ENCODE measurements around the gene ABHD8. TPM values are rescaled to one million over a fixed set of nuclear protein-coding genes. Genes with fewer than 3 reads are reported as not detected.

Gene ABHD8
- total and polyA plus RNA-seq, 2 of the 4 experiments (the other 2 are of a cell fraction): 3.9 to 10.2 TPM

GRCh38 chr19:17324357-17325114 lies 21.3 kb upstream of the ABHD8 start:
- H4K91ac ChIP-seq (ENCODE audit: insufficient read depth, low read depth, low read length): no peak overlapping the region
- H2AK9ac ChIP-seq (replicated peaks; ENCODE audit: low read depth, low read length, poor library complexity): no peak overlapping the region
- DNase-seq (no peak), ATAC-seq (ENCODE audit: low read depth) (no peak)
- H3K4me3 ChIP-seq (ENCODE audit: insufficient read depth, low read depth, low read length): no peak overlapping the region
- dilution Hi-C loops (cut with HindIII; ENCODE audit: low sequenced_read_pairs, unreplicated experiment) (no loop called here), in situ Hi-C loops (cut with MboI; ENCODE audit: low sequenced_read_pairs) (no loop called here), intact Hi-C loops (cut with micrococcal nuclease) (no loop called here)
- no peak overlapping the region for H3K4me2 ChIP-seq (ENCODE audit: low read depth, low read length)
- WGBS, 2 experiments (ENCODE audit: extremely low coverage in 2 of 2, insufficient read length in 1 of 2): 91% methylated on average over 24 of the region's 28 CpGs; no CpG with 5 or more reads in 1 of the 2 experiments
- H2AFZ ChIP-seq (replicated peaks; ENCODE audit: low read length, poor library complexity): no peak overlapping the region
- H2AK5ac ChIP-seq (ENCODE audit: low read depth, low read length): no peak overlapping the region
- no peak overlapping the region for H4K8ac ChIP-seq (ENCODE audit: low read depth in 2 of 2, low read length in 2 of 2)
- H3K4me1 ChIP-seq (ENCODE audit: control insufficient read depth, insufficient read depth, low read length): no peaks in the 10 kb centered on the region
- H3K23ac ChIP-seq (ENCODE audit: low read depth, low read length): no peak overlapping the region
- H3K79me1 ChIP-seq (ENCODE audit: low read depth in 1 of 2, low read length in 2 of 2): peaks cover 0 to 5% of the 10 kb centered on the region in 2 experiments; a peak in 1 of 4 replicates
- H3K27ac ChIP-seq (ENCODE audit: insufficient read depth, low read length): no peak overlapping the region
- no peak overlapping the region for H3K56ac ChIP-seq (ENCODE audit: extremely low read depth, insufficient read depth, low read length)
- no peak overlapping the region for H3K18ac ChIP-seq (ENCODE audit: low read depth, low read length)
- H3K36me3 ChIP-seq (ENCODE audit: control insufficient read depth, insufficient read depth, low read length): peaks cover 35% of the 10 kb centered on the region
- no peak overlapping the region for H2BK15ac ChIP-seq (ENCODE audit: low read depth, low read length)
- H2BK5ac ChIP-seq (ENCODE audit: low read depth, low read length, poor library complexity, severe bottlenecking): no peak overlapping the region
- no peak overlapping the region for H3K4ac ChIP-seq (ENCODE audit: low read depth, low read length)
- CTCF ChIA-PET: interaction anchor here (0.6 kb wide), 1 partner anchor 18 kb away, joined by 7 read pairs; no protein-coding TSS in a partner anchor
- H4K20me1 ChIP-seq (ENCODE audit: insufficient read depth, low read length): peaks cover 8% of the 10 kb centered on the region; the same call in 1 of the 2 replicates
- POLR2A ChIA-PET (ENCODE audit: unreplicated experiment): interaction anchor here (1.0 kb wide), 1 partner anchor 10 kb away, joined by 3 read pairs; the partner anchor contains the start of gene ANO8
- no peaks in the 10 kb centered on the region for H3K9me3 ChIP-seq (ENCODE audit: control insufficient read depth, insufficient read depth, low read length)
- H2BK120ac ChIP-seq (ENCODE audit: low read depth, low read length): no peak overlapping the region
- no peaks in the 10 kb centered on the region for H3K27me3 ChIP-seq (ENCODE audit: control insufficient read depth, insufficient read depth, low read length)
- no peak overlapping the region for H4K5ac ChIP-seq (ENCODE audit: low read depth, low read length)
- H3K14ac ChIP-seq (replicated peaks; ENCODE audit: low read depth, low read length): no peak overlapping the region
- H3K9me1 ChIP-seq (ENCODE audit: insufficient read depth, low read length): no peaks in the 10 kb centered on the region
- no peak overlapping the region for H3K9ac ChIP-seq (ENCODE audit: low read depth, low read length)
- no peak overlapping the region for H2BK20ac ChIP-seq (ENCODE audit: low read depth, low read length)
- BruUV-seq (replicated peaks): no TSS peak
- TF ChIP-seq MAFK (IDR thresholded peaks at IDR 0.05; ENCODE audit: low read depth, low read length) (no peak), ELK1 (IDR thresholded peaks at IDR 0.05; ENCODE audit: borderline replicate concordance, low read depth, low read length) (no peak), FOS (IDR thresholded peaks at IDR 0.05; ENCODE audit: low read depth, low read length) (no peak), BHLHE40 (IDR thresholded peaks at IDR 0.05; ENCODE audit: low read depth, low read length) (no peak), CEBPB (IDR thresholded peaks at IDR 0.05; ENCODE audit: low read depth, low read length) (no peak), USF2 (IDR thresholded peaks at IDR 0.05; ENCODE audit: low read depth, low read length) (no peak), MAZ (IDR thresholded peaks at IDR 0.05; ENCODE audit: borderline replicate concordance, low read depth, low read length) (no peak), RAD21 (IDR thresholded peaks at IDR 0.05; ENCODE audit: low read length) (no peak), SMC3 (IDR thresholded peaks at IDR 0.05; ENCODE audit: low read depth, low read length) (no peak), POLR2A (IDR thresholded peaks at IDR 0.05; ENCODE audit: low read depth, low read length) (no peak), RCOR1 (IDR thresholded peaks at IDR 0.05; ENCODE audit: insufficient replicate concordance, low read length) (no peak), CTCF (conservative IDR thresholded peaks at IDR 0.05; ENCODE audit: low read depth, low read length) (no peak), NFE2L2 (IDR thresholded peaks at IDR 0.05; ENCODE audit: low read depth, low read length) (no peak), RFX5 (IDR thresholded peaks at IDR 0.05; ENCODE audit: low read depth, low read length) (no peak), CHD1 (IDR thresholded peaks at IDR 0.05; ENCODE audit: low read depth, low read length) (no peak)

Data from IMR-90 (cell line).